ENCODE data around the gene SEBOX. TPM values are rescaled to one million over a fixed set of nuclear protein-coding genes. Genes with fewer than 3 reads are reported as not detected.

Gene SEBOX
- polyA plus RNA-seq, 3 donors: not detected

GRCh38 chr17:28386391-28386790, 21.4 kb upstream of the SEBOX start:
- Histone ChIP-seq H3K4me2 (replicated peaks; ENCODE audit: extremely low read depth, low read length, poor library complexity, severe bottlenecking) (no peak overlapping the region), H2AFZ (ENCODE audit: insufficient read depth, low read depth, low read length, poor library complexity, severe bottlenecking) (no peak overlapping the region), H3K9ac (ENCODE audit: insufficient read depth, low read length, poor library complexity, severe bottlenecking) (no peak overlapping the region), H3K27me3 (ENCODE audit: control insufficient read depth in 2 of 2, insufficient read depth in 2 of 2, low read length in 2 of 2) (peaks cover 2 to 12% of the 10 kb centered on the region in 2 donors), H3K4me3 (replicated peaks in 1 of 3; ENCODE audit: low read depth in 2 of 3, low read length in 3 of 3) (no peak overlapping the region), H3K79me2 (ENCODE audit: insufficient read depth, low read length) (no peaks in the 10 kb centered on the region), H3K27ac (ENCODE audit: low read depth in 1 of 2, low read length in 2 of 2) (no peak overlapping the region), H3K4me1 (ENCODE audit: control insufficient read depth in 1 of 2, insufficient read depth in 2 of 2, low read length in 2 of 2) (peaks cover 16 to 23% of the 10 kb centered on the region in 2 donors), H4K20me1 (ENCODE audit: insufficient read depth, low read length) (no peaks in the 10 kb centered on the region), H3K9me3 (replicated peaks in 1 of 2; ENCODE audit: control insufficient read depth in 1 of 2, insufficient read depth in 1 of 2, low read length in 2 of 2) (no peaks in the 10 kb centered on the region), H3K36me3 (replicated peaks in 1 of 2; ENCODE audit: control insufficient read depth in 1 of 2, insufficient read depth in 2 of 2, low read length in 2 of 2) (peaks cover 11 to 27% of the 10 kb centered on the region in 2 donors)
- TF ChIP-seq, protein P1, sequence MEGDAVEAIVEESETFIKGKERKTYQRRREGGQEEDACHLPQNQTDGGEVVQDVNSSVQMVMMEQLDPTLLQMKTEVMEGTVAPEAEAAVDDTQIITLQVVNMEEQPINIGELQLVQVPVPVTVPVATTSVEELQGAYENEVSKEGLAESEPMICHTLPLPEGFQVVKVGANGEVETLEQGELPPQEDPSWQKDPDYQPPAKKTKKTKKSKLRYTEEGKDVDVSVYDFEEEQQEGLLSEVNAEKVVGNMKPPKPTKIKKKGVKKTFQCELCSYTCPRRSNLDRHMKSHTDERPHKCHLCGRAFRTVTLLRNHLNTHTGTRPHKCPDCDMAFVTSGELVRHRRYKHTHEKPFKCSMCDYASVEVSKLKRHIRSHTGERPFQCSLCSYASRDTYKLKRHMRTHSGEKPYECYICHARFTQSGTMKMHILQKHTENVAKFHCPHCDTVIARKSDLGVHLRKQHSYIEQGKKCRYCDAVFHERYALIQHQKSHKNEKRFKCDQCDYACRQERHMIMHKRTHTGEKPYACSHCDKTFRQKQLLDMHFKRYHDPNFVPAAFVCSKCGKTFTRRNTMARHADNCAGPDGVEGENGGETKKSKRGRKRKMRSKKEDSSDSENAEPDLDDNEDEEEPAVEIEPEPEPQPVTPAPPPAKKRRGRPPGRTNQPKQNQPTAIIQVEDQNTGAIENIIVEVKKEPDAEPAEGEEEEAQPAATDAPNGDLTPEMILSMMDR (IDR thresholded peaks at IDR 0.05): no peak
- intact Hi-C loops (cut with micrococcal nuclease): no loop called here
- Mint-ChIP-seq H3K4me1 (peaks cover 28% of the 10 kb centered on the region), H3K36me3 (peaks cover 33 to 40% of the 10 kb centered on the region in 2 donors), H3K4me3 (no peak overlapping the region), H3K27ac (no peak overlapping the region), H3K27me3 (ENCODE audit: low read depth in 3 of 3) (peaks cover 11 to 34% (median 21%) of the 10 kb centered on the region in 3 donors), H3K9me3 (peaks cover 0 to 5% (median 0%) of the 10 kb centered on the region in 7 donors)
- DNase-seq: no peak

DNA sequence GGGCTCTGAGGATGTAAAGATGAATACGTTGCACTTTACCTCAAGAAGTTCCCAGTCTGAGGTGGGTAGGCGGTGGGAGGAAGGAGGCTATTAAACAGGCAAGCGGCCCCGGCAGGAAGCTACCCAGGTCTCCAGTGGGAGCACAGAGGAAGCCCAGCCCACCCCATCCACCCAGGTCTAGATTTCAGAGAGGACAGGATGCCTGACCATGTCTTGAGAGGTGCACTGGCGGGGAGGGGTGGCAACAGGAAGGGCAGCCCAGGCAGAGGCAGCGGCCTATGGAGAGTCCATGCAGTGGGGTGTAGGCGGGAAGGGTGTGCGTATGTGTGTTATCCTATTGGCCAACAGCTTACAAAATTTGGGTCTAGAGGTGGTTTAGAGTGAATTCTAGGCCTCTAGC, 20.4 kb upstream of the SEBOX start:
- Mint-ChIP-seq H3K9me3 (peaks cover 0 to 5% (median 0%) of the 10 kb centered on the region in 7 donors), H3K4me1 (peaks cover 33% of the 10 kb centered on the region), H3K4me3 (peak overlapping the region; percentile 95), H3K27me3 (ENCODE audit: low read depth in 3 of 3) (peaks cover 18 to 44% (median 25%) of the 10 kb centered on the region in 3 donors), H3K27ac (peak overlapping the region in 1 of 7 donors; percentile 36), H3K36me3 (peaks cover 23 to 33% of the 10 kb centered on the region in 2 donors)
- intact Hi-C loops (cut with micrococcal nuclease): no loop called here
- peak overlapping the region; percentile 99 for H3K4me2 ChIP-seq (replicated peaks; ENCODE audit: extremely low read depth, low read length, poor library complexity, severe bottlenecking)
- no peak overlapping the region for H3K27ac ChIP-seq (ENCODE audit: low read depth in 1 of 2, low read length in 2 of 2)
- peaks cover 9 to 17% of the 10 kb centered on the region in 2 donors for H3K36me3 ChIP-seq (replicated peaks in 1 of 2; ENCODE audit: control insufficient read depth in 1 of 2, insufficient read depth in 2 of 2, low read length in 2 of 2)
- peaks cover 8 to 19% of the 10 kb centered on the region in 2 donors for H3K27me3 ChIP-seq (ENCODE audit: control insufficient read depth in 2 of 2, insufficient read depth in 2 of 2, low read length in 2 of 2)
- peak overlapping the region; percentile 99 for H2AFZ ChIP-seq (ENCODE audit: insufficient read depth, low read depth, low read length, poor library complexity, severe bottlenecking)
- no peak for DNase-seq
- peak overlapping the region in 2 of 3 experiments; percentile 72 to 97 for H3K4me3 ChIP-seq (replicated peaks in 1 of 3; ENCODE audit: low read depth in 2 of 3, low read length in 3 of 3)
- TF ChIP-seq, protein P1 (IDR thresholded peaks at IDR 0.05): no peak
- no peaks in the 10 kb centered on the region for H3K79me2 ChIP-seq (ENCODE audit: insufficient read depth, low read length)
- peak overlapping the region; percentile 75 for H3K9ac ChIP-seq (ENCODE audit: insufficient read depth, low read length, poor library complexity, severe bottlenecking)
- no peaks in the 10 kb centered on the region for H4K20me1 ChIP-seq (ENCODE audit: insufficient read depth, low read length)
- no CpG with 5 or more reads among the region's 8 CpGs for WGBS (ENCODE audit: insufficient coverage)
- no peaks in the 10 kb centered on the region for H3K9me3 ChIP-seq (replicated peaks in 1 of 2; ENCODE audit: control insufficient read depth in 1 of 2, insufficient read depth in 1 of 2, low read length in 2 of 2)
- peaks cover 20 to 30% of the 10 kb centered on the region in 2 donors for H3K4me1 ChIP-seq (ENCODE audit: control insufficient read depth in 1 of 2, insufficient read depth in 2 of 2, low read length in 2 of 2)

Measured in CD14-positive monocyte (primary cell).